Heart right ventricle (tissue), 16 donors: ENCODE measurements around the gene RNASE3. TPM values are rescaled to one million over a fixed set of nuclear protein-coding genes. Genes with fewer than 3 reads are reported as not detected.
"Not testable (repeated sequence)": the region's sequence is repeated elsewhere in the genome, so short reads cannot be mapped to it uniquely, and the experiment has no call there.

Source experiments
- ATAC-seq, 8 donors: fragments of 200-7000 bp; cut with Tn5 transposase; one replicate each; pipeline ENCODE4 v1.9.1; 2020; ENCODE audit warnings: mild to moderate bottlenecking in 8 of 8, moderate library complexity in 8 of 8, moderate number of reproducible peaks in 1 of 8
- DNase-seq, 2 donors: peaks; one replicate each; pipeline ENCODE4 v3.0.0-alpha.2; 2020
- H3K27ac ChIP-seq, 10 donors: fragments of 200-600 bp; sonication (generic) in 2 of 10; one replicate each; pipeline versions ENCODE4 v1.5.0 to v1.8.0; 2020 to 2022; ENCODE audit warnings: mild to moderate bottlenecking in 3 of 10
- H3K27me3 ChIP-seq, 7 donors: fragments of 200-600 bp; one replicate each; pipeline ENCODE4 v1.8.0; 2021 to 2022; ENCODE audit warnings: mild to moderate bottlenecking in 2 of 7
- H3K36me3 ChIP-seq, 9 donors: fragments of 200-600 bp; sonication (generic) in 1 of 9; one replicate each; pipeline versions ENCODE4 v1.5.0 to v1.8.0; 2020 to 2022; ENCODE audit warnings: mild to moderate bottlenecking in 2 of 9
- H3K4me1 ChIP-seq, 9 donors: fragments of 200-600 bp; sonication (generic) in 1 of 9; one replicate each; pipeline versions ENCODE4 v1.5.0 to v1.8.0; 2020 to 2022; ENCODE audit warnings: mild to moderate bottlenecking in 4 of 9
- H3K4me3 ChIP-seq, 10 donors: fragments of 200-600 bp; sonication (generic) in 2 of 10; one replicate each; pipeline versions ENCODE4 v1.5.0 to v1.8.0; 2020 to 2022; ENCODE audit warnings: mild to moderate bottlenecking in 7 of 10, moderate library complexity in 2 of 10
- H3K9me3 ChIP-seq, 11 donors: fragments of 200-600 bp in 10 of 11; sonication (generic) in 2 of 11; one replicate each; pipeline versions ENCODE4 v1.5.0 to v1.8.0; 2013 to 2022; ENCODE audit warnings: mild to moderate bottlenecking in 2 of 11, control low read depth in 1 of 11, moderate library complexity in 1 of 11
- WGBS, 2 donors: extraction: QIAGEN DNeasy Blood & Tissue Kit; methylation state at CpG; one replicate each; pipeline ENCODE4 v1.1.7; 2013; ENCODE audit warnings: inconsistent platforms in 1 of 2; 5-methylcytosine and 5-hydroxymethylcytosine counted together
- intact Hi-C, 10 donors: fragments of 100-400 bp; cut with DNase I; formaldehyde crosslinking; loops; one replicate each; pipeline versions ENCODE4 v1.11.1 to v1.14.2; 2022
- polyA plus RNA-seq, 2 donors: library from polyadenylated mRNA; stranded (reverse); fragments of 200-250 nt; gene quantifications; one replicate each; pipeline ENCODE4 v1.2.3, GENCODE V29; 2013
- total RNA-seq, 10 donors: library from RNA; stranded (reverse); fragmentation: NEBNext Ultra II Directional in 3 of 10; extraction: Animal tissue kit (Norgen Biotek cat#: 25700) in 3 of 10; gene quantifications; one replicate each; pipeline versions ENCODE4 v1.2.1 to v1.2.4, GENCODE V29; 2021 to 2023
- TF ChIP-seq, protein P1 (sequence below), 9 donors: fragments of 200-600 bp; sonication (generic) in 2 of 9; IDR thresholded peaks; one replicate each; pipeline versions ENCODE4 v1.5.0 to v1.8.0; 2021 to 2022; ENCODE audit warnings: antibody characterized with exemption in 9 of 9, mild to moderate bottlenecking in 5 of 9, moderate library complexity in 1 of 9
- donor health status: Arrhythmogenic right ventricular cardiomyopathy.
- donor health status: ischemic (EF 13 %, LVEDD 7.1; RV severe dilation, severe dysfunction).
- donor health status: healthy with polysubstance abuse.
- donor health status: DM: no; HTN: yes; CAD: no.
- donor health status: DM: no; HTN: no; CAD: no.
- donor health status: ischemic (EF 25% LVEDD 6.9; RV normal size, moderate dysfunction).
- donor health status: ischemic (EF 25% LVEDD 5.7; RV mildly dilated, moderate dysfunction).
- donor health status: healthy.
- donor health status: DM: yes; HTN: yes; CAD: no.
- donor health status: Ischemic cardiomyopathy.
- donor health status: ischemic (EF 35%, LVEDD 5.7; RV mildly dilated, moderate dysfunction).
- donor health status: nonischemic (EF 11% LVEDD 7.7; RV severe dilation, severe dysfunction).
- donor health status: DM: yes; HTN: yes; CAD: no.
- donor health status: PGD.
- donor health status: ischemic (EF 29% LVEDD 5.4; RV normal size, mild dysfunction).
- donor health status: nonischemic (EF 23%, LVEDD 6.1; RV moderate dilation, normal function).

Gene RNASE3
- total and polyA plus RNA-seq, 12 donors, result 0.06 TPM; not detected in 11

DNA sequence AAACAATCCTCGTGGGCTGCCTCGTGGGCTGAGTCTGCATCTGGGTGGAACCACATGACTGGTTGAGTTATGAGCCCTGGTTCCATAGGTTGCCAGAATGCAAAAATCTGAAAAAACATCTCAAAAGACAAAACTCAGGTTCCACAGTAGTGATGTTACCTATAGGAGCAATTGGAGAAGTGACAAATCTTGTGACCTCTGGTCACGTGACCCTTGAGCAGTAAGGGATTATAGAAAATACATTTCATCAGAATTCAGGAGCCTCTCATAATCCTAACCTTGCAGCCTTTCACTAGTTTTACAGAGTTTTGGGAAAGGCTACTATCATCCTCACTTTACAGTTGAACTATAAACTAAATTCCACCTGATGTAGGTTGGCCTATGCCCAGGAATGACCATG is 12.5 kb upstream of the RNASE3 start:
- ATAC-seq, result no peak
- H3K9me3 ChIP-seq, result peaks cover 0 to 6% (median 0%) of the 10 kb centered on the region in 11 donors
- DNase-seq, result no peak
- no peaks in the 10 kb centered on the region for H3K27me3 ChIP-seq
- intact Hi-C loops, result loop anchor here in 1 of 10 donors (10.0 kb wide), 1 partner anchor 86 kb away; no protein-coding TSS in a partner anchor
- H3K27ac ChIP-seq, result no peak overlapping the region
- H3K4me1 ChIP-seq, result peaks cover 0 to 11% (median 4%) of the 10 kb centered on the region in 9 donors
- TF ChIP-seq, protein P1, sequence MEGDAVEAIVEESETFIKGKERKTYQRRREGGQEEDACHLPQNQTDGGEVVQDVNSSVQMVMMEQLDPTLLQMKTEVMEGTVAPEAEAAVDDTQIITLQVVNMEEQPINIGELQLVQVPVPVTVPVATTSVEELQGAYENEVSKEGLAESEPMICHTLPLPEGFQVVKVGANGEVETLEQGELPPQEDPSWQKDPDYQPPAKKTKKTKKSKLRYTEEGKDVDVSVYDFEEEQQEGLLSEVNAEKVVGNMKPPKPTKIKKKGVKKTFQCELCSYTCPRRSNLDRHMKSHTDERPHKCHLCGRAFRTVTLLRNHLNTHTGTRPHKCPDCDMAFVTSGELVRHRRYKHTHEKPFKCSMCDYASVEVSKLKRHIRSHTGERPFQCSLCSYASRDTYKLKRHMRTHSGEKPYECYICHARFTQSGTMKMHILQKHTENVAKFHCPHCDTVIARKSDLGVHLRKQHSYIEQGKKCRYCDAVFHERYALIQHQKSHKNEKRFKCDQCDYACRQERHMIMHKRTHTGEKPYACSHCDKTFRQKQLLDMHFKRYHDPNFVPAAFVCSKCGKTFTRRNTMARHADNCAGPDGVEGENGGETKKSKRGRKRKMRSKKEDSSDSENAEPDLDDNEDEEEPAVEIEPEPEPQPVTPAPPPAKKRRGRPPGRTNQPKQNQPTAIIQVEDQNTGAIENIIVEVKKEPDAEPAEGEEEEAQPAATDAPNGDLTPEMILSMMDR (IDR thresholded peaks at IDR 0.05), result no peak
- whole genome bisulfite sequencing, 2 donors, result 80 to 85% methylated on average over 3 of the region's 3 CpGs
- H3K4me3 ChIP-seq, result no peak overlapping the region
- no peaks in the 10 kb centered on the region for H3K36me3 ChIP-seq

DNA sequence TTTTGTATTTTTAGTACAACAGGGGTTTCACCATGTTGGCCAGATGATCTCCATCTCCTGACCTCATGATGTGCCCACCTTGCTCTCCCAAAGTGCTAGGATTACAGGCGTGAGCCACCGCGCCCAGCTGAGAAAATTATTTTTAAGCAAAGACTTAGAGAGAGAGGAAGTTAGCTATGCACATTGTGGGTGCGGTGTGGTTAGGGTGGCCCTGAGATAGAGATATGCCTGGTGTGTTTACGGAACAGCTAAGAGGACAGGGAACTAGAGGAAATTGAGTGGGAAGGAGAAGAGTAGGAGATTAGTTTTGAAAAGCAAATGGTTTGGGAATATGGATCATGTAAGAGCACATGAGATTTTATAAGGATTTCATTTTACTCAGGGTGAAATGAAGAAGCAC is 10.0 kb upstream of the RNASE3 start:
- DNase-seq, H3K9me3 ChIP-seq, H3K27me3 ChIP-seq, H3K36me3 ChIP-seq, H3K27ac ChIP-seq, intact Hi-C loops, H3K4me3 ChIP-seq, H3K4me1 ChIP-seq, ATAC-seq: not testable (repeated sequence)
- WGBS, 2 donors, result 67 to 77% methylated on average over 5 of the region's 5 CpGs

DNA sequence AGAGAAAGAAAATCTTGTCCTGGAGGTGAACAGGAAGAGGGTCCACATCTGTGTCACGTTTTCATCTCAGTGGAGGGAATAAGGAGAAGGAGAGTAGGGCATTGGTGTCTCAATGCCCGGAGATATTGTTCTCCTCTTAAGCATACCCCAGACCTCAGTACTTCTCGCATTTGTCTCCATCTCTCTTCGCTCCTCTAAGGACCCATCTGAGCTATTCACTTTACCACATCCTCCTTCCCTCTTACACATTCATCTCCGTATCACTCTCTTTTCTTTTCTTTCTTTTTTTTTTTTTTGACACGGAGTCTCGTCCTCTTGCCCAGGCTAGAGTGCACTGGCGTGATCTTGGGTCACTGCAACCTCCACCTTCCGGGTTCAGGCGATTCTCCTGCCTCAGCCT is 8.4 kb upstream of the RNASE3 start:
- not testable (repeated sequence) for H3K4me1 ChIP-seq, ATAC-seq
- 82% methylated on average over 3 of the region's 10 CpGs; no CpG with 5 or more reads in 1 of the 2 donors for WGBS, 2 donors

DNA sequence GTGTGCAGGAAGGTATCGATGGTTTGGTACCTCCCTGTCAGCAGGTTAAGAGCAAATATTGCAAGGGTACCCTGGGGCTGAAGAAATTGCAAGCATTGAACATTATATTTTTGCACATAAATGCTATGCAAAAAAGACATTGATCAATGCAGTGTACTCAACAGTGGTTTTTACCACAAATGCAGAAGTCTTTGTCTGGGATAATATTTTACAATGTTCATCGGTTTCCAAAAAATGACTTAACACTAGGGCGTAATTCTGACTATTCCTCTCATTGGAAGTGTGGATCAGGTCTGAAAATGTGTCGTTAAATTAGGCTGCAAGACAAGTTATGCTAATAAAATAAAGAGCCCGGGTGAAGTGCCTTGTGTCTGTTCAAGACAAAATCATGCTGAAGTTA is 2.8 kb upstream of the RNASE3 start:
- intact Hi-C loops, result not testable (repeated sequence)
- 81 to 88% methylated on average over 5 of the region's 5 CpGs for WGBS, 2 donors

More for the DNA sequence above, 8.4 kb upstream of the RNASE3 start:
- intact Hi-C loops, H3K4me3 ChIP-seq, H3K27me3 ChIP-seq, H3K36me3 ChIP-seq, H3K9me3 ChIP-seq, DNase-seq, H3K27ac ChIP-seq: not testable (repeated sequence)

DNA sequence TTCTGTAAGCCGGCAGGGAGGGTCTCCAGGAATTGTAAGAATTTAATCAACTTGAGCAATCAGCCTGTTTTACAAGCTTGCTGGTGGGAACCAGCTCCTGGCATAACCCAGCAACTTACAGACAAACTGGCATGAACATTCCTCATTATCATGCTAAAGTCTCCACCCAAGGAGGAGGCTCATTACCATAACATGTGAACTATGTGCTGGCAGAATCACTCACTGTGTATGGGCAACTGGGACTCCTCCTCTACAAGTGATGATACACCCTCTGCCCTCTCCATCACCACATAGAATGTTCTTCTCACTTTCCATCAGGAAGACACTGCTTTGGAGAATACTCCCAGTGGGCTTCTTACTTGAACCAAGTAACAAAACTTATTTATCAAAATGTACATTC is 4.1 kb downstream of the RNASE3 start:
- H3K4me1 ChIP-seq, H3K27ac ChIP-seq, DNase-seq, intact Hi-C loops, H3K9me3 ChIP-seq, H3K36me3 ChIP-seq, H3K4me3 ChIP-seq, ATAC-seq: not testable (repeated sequence)
- peaks cover 0 to 16% (median 0%) of the 10 kb centered on the region in 7 donors for H3K27me3 ChIP-seq
- 38 to 64% methylated on average over 1 of the region's 1 CpG for WGBS, 2 donors

More for the DNA sequence above, 2.8 kb upstream of the RNASE3 start:
- not testable (repeated sequence) for H3K27ac ChIP-seq, H3K4me1 ChIP-seq, H3K9me3 ChIP-seq, H3K36me3 ChIP-seq, ATAC-seq, H3K4me3 ChIP-seq, DNase-seq
- peaks cover 0 to 10% (median 0%) of the 10 kb centered on the region in 7 donors for H3K27me3 ChIP-seq

DNA sequence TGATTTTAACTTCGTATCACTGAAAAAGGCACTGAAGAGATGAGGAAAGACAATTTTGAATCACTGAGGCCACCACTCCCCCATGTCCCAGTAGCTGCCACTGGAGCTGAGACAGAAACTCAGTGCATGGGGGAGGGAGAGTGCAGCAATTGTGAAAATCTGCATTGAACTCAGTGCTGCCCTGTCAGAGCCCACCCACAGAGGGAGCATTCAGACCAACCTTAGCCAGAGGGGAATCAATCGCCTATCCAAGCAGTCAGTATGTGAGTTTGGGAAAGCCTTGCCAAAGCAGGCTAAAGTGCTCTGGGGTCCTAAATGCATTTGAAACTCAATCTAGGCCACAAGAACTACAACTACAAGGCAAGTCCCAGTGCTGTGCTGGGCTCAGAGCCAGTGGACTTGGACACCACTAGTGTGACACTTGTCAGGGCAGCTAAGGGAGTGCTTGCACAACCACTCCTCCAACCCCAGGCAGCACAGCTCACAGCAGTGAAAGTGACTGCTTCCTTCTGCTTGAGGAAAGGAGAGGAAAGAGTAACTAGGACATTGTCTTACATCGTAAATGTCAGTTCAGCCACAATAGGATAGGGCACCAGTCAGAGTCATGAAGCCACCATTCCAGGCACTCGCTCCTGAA is 13.3 kb downstream of the RNASE3 start:
- no peak for ATAC-seq

More for the DNA sequence above, 13.3 kb downstream of the RNASE3 start:
- no peak for DNase-seq
- H3K9me3 ChIP-seq, result no peaks in the 10 kb centered on the region
- TF ChIP-seq, protein P1 (IDR thresholded peaks at IDR 0.05), result no peak
- intact Hi-C loops, result no loop called here
- H3K27me3 ChIP-seq, result peaks cover 0 to 6% (median 0%) of the 10 kb centered on the region in 7 donors
- no peak overlapping the region for H3K4me3 ChIP-seq
- H3K4me1 ChIP-seq, result peaks cover 0 to 5% (median 0%) of the 10 kb centered on the region in 9 donors
- no peak overlapping the region for H3K27ac ChIP-seq
- WGBS, 2 donors, result 65 to 70% methylated on average over 4 of the region's 4 CpGs
- H3K36me3 ChIP-seq, result no peaks in the 10 kb centered on the region
